HG02759 (cell line): ENCODE data around the gene TXNRD2.

Experiments
- ATAC-seq: cut with Tn5 transposase; IDR thresholded peaks from one replicate; pipeline ENCODE4 v1.9.1; 2021; ENCODE audit warnings: mild to moderate bottlenecking, moderate library complexity; ENCODE audit not compliant: unreplicated experiment

TXNRD2 gene

DNA sequence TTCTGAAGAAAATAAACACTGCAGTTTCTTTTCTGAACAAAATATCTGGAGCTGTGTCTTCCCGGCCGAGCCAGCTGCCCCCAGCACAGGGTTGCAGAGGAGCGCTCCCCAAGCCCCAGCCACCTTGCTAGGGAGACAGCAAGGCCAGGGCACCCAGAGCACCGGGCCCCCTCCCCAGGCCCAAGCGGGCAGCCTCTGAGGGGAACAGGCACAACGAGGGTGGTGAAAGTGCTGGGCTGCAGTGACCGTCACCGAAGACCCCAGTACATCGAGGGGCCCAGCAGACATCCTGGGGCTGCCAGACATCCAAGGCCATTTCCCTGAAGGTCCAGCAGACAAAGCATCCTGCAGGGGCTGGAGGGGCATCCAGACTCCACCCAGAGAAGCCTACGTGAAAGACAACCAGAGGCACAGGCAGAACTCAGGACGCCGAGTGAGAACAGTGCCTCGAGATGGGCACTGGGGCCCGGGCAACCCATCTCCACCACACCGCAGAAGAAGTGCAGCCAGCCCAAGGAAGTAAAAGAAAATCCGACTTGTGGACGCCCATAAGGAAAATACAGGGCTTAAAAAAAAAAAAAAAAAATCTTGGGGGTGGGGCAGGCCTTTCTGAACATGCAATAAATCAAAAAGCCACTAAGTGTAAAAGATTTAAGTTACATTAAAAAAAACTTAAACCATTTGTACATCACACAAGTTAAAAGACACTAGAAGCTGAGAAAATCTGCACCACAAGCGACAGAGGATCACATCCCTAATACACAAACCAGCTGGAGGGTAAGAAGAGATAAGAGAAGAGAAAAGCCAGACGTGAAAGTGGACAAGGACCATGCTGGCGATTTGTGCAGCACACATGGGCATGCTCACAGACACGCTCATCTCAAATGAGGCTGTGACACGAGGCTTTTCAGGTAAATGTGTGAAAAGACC, 36.0 kb downstream of the TXNRD2 start:
- ATAC-seq: no peak

- ATAC-seq: no peak
Observed at GRCh38 chr22:19904935-19905334, 36.7 kb downstream of the TXNRD2 start.

GRCh38 chr22:19904174-19904856, 37.3 kb downstream of the TXNRD2 start:
- no peak for ATAC-seq

- ATAC-seq: no peak
Observed at GRCh38 chr22:19903513-19903912, 38.1 kb downstream of the TXNRD2 start.

- no peak for ATAC-seq
Observed at GRCh38 chr22:19903031-19903430, 38.6 kb downstream of the TXNRD2 start.

DNA sequence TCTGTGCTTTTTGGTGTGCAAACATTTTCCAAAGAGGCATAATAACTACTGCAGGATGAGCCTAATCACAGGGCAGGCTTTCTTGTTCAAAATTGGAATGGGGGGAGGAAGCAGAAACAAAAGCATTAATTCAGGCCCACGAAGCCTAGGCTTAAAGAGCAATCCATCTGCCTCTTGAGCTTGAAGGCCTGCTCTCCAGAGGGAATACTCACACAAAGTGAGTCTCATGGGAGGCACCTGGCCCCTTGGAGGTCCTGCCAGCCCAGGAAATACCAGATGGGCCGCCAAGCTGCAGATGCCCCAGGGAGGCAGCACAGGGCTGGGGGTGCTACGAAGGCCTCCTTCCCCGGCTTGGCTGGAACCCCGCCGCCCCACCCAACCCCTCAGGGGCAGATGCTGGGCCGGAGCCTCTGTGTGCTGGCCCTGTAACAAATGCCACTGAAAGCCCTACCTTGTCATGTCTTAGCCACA, 39.3 kb downstream of the TXNRD2 start:
- ATAC-seq: no peak

GRCh38 chr22:19901577-19902244, 39.9 kb downstream of the TXNRD2 start:
- no peak for ATAC-seq

- ATAC-seq: no peak
Observed at GRCh38 chr22:19900707-19901436, 40.7 kb downstream of the TXNRD2 start.

- no peak for ATAC-seq
Observed at GRCh38 chr22:19898831-19899567, 42.6 kb downstream of the TXNRD2 start.

GRCh38 chr22:19898145-19898544, 43.5 kb downstream of the TXNRD2 start:
- ATAC-seq: no peak

DNA sequence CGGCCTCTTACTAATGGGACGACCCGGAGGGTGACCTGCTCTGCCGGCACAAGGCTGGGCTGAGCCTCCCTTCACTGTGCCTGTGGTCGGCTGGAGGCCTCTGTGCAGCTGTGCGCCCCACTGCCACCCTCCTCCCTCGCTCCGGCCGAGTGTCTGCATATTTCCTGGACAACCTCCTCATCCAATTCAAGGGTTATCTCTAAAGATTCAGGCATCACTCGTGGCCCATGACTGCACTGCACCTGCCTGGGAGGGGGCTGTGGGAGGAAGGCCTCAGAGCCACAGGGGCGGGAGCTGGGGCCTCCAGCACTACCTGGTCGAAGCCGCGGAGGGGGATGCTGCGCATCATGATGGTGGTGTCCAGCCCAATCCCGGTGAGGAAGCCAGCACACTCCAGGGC, 43.9 kb downstream of the TXNRD2 start:
- no peak for ATAC-seq

- no peak for ATAC-seq
Observed at GRCh38 chr22:19896665-19897355, 44.8 kb downstream of the TXNRD2 start.

DNA sequence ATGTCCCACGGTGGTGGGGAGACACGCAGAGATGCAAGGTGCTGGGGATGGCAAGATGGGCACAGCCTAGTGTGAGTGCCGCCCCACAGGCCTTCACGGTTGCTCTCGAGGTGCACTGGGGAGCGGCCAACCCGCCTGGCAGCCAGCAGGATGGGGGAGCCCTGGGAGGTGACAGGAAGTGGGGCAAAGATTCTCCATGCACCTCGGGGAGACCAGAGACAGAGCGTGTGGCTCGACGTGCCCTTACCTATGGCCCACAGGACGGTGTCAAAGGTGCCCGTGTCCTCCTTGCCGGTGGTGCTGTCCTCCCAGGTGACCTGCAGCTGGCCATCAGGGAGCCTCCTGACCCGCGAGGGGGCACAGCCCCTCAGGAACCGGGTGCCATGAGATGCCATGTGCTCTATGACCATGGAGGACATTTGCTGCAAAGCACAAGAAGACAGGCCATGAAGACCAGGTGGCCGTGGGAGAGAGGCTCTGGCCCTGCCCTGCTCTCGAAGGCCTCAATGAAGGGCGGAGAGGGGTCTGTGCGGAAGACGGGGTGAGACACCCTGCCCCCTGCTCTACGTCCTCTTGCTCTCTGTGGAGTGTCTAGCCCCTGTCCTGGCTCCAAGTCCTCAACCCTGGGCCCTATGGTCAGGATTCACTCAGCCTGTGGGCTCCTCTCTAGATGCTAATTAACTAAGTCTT, 46.3 kb downstream of the TXNRD2 start:
- no peak for ATAC-seq

DNA sequence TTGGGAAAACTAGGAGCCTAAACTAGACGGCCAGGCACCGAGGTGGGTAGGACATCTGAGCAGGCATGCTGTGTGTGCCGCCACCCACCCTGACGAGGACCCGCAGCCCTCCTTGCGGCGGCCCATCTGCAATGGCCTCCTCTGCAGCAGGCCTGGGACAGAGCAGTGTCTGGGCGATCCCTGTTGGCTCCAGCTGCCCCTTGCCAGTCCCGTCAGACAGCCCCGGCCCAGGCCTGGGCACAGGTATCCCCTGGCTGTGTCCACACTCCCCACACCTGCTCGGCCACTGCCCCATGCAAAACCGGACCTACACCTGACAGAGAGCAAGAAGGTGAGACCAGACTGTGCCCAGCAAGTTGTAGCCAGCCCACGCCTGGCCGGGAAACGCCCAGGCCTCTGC, 48.3 kb downstream of the TXNRD2 start:
- ATAC-seq: no peak

- no peak for ATAC-seq
Observed at GRCh38 chr22:19892925-19893324, 48.7 kb downstream of the TXNRD2 start.

GRCh38 chr22:19892257-19892879, 49.2 kb downstream of the TXNRD2 start:
- peak; percentile 27 for ATAC-seq

- ATAC-seq: peak; percentile 60
Observed at GRCh38 chr22:19891317-19892256, 50.0 kb downstream of the TXNRD2 start.
